K562 (cell line): ENCODE data around the gene CENPB. TPM values are rescaled to one million over a fixed set of nuclear protein-coding genes. Genes with fewer than 3 reads are reported as not detected.
A peak's percentile ranks its signal among the peaks of the same experiment; 100 is the strongest.

Experiments
- CBFA2T3 ChIP-seq: fragments of 450-650 bp; IDR thresholded peaks from 2 replicates; pipeline ENCODE4 v1.6.1; 2017
- IFI16 ChIP-seq: fragments of 250-450 bp; sonication (Bioruptor Pico); IDR thresholded peaks from 2 replicates; pipeline ENCODE4 v2.1.2; 2022; ENCODE audit warnings: mild to moderate bottlenecking, inconsistent platforms
- MAFF ChIP-seq: IDR thresholded peaks from 2 replicates; pipeline ENCODE4 v1.6.1; 2012; ENCODE audit warnings: low read length, improper control_type of control experiment
- NR3C1 ChIP-seq: sonication (generic); formaldehyde crosslinking; IDR thresholded peaks from 2 replicates; pipeline ENCODE4 v1.8.1; 2022; ENCODE audit warnings: missing genetic modification reagents
- POLR3A ChIP-seq: IDR thresholded peaks from 2 replicates; pipeline ENCODE4 v1.6.1; 2011; ENCODE audit warnings: borderline replicate concordance, mild to moderate bottlenecking, moderate library complexity; ENCODE audit not compliant: insufficient read length, insufficient read depth; ENCODE audit errors: extremely low read depth
- POLR3G ChIP-seq: IDR thresholded peaks from 2 replicates; pipeline ENCODE4 v1.6.1; 2011; ENCODE audit not compliant: insufficient read length, insufficient replicate concordance; ENCODE audit errors: extremely low read depth
- REST ChIP-seq, 2 experiments: fragments of 450-650 bp; formaldehyde crosslinking in 1 of 2; IDR thresholded peaks; 2 replicates each; pipeline versions ENCODE4 v1.4.0 to v1.6.1; 2014 to 2020; ENCODE audit warnings: mild to moderate bottlenecking in 2 of 2, borderline replicate concordance in 1 of 2, low read depth in 1 of 2
- SIN3A ChIP-seq, 2 experiments: fragments of 150-350 bp in 1 of 2; IDR thresholded peaks; 2 replicates each; pipeline ENCODE4 v1.6.1; 2011 to 2016; ENCODE audit warnings: borderline replicate concordance in 2 of 2, low read depth in 2 of 2, low read length in 2 of 2, mild to moderate bottlenecking in 2 of 2, moderate library complexity in 2 of 2; ENCODE audit not compliant: control insufficient read depth in 1 of 2
- ZFP91 ChIP-seq: sonication (generic); formaldehyde crosslinking; IDR thresholded peaks from 2 replicates; pipeline ENCODE4 v1.8.0; 2022; ENCODE audit warnings: mild to moderate bottlenecking, missing genetic modification reagents
- ZNF384 ChIP-seq: IDR thresholded peaks from 2 replicates; pipeline ENCODE4 v1.6.1; 2012; ENCODE audit warnings: low read depth, low read length, improper control_type of control experiment
- polyA plus RNA-seq, 8 experiments: library from polyadenylated mRNA; depleted of rRNA in 4 of 8; stranded (reverse) in 5 of 8; unstranded in 3 of 8; fragments of >200 nt; fragmentation: Nextera tagmentation in 2 of 8; fragmentation: Illumina TruSeq in 1 of 8; extraction: Ambion mirVana in 2 of 8; extraction: Trizol in 1 of 8; gene quantifications; 2 replicates each; pipeline versions ENCODE4 v1.2.1 to v1.2.3, GENCODE V29; 2011 to 2014; ENCODE audit warnings: inconsistent platforms in 1 of 8, missing spikeins in 1 of 8
- total RNA-seq, 7 experiments: library from RNA; depleted of rRNA in 6 of 7; stranded (reverse); fragments of >200 nt in 6 of 7; fragmentation: Illumina TruSeq in 2 of 7; extraction: Trizol in 2 of 7; gene quantifications; 2 replicates each; pipeline versions ENCODE4 v1.2.1 to v1.2.3, GENCODE V29; 2011 to 2021; ENCODE audit warnings: low replicate concordance in 1 of 7
- TF ChIP-seq, protein P1 (sequence below), 2 experiments: IDR thresholded peaks; 2 replicates each; pipeline ENCODE4 v1.6.1; 2011; ENCODE audit warnings: borderline replicate concordance in 1 of 2, control low read depth in 1 of 2, low read depth in 1 of 2, low read length in 1 of 2, mild to moderate bottlenecking in 1 of 2, mixed read lengths in 1 of 2, moderate library complexity in 1 of 2; ENCODE audit not compliant: insufficient read depth in 1 of 2, insufficient read length in 1 of 2, poor library complexity in 1 of 2, severe bottlenecking in 1 of 2; ENCODE audit errors: extremely low read depth in 1 of 2
- TF ChIP-seq, protein P2 (sequence below): sonication (generic); formaldehyde crosslinking; IDR thresholded peaks from 2 replicates; pipeline ENCODE4 v1.8.0; 2023; ENCODE audit warnings: mild to moderate bottlenecking, missing genetic modification reagents

CENPB gene
- total and polyA plus RNA-seq, 9 of the 15 experiments (the other 6 are each of a cell fraction or from before 2014, with no cell fraction given), result 0.17 to 70.8 (median 24.9) TPM

DNA sequence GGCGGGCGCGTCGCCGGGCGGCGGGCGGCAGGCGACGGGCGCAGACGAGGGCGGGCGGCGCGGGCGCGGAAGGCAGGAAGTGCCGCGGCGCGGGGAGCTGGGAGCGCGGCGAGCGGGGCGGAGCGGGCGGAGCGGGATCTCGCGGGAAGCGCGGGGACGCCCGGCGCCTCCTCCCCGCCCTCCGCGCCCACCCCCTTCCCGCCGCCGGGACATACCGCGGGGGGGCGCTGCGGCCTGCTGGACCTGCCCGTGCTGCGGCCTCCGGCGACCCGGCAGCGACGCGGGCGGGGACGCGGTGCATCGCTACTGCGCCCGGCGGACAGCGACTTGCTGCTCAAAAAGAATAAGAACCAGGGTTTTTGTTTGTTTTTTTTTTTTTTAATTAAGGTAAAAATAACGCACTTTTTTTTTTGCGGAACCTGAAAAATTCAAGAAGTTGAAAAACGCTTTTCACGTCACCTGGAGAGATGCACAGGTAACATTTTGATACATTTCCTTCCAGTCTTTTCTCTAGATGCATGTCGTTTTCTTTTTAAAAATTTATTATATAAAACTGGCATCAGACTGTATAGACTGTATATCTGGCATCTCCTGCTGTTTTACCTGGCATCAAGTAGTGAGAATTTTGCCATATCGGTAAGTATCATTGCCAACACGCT, at the start of gene CENPB (continued):
- peak; percentile 85 for TF ChIP-seq REST (IDR thresholded peaks at IDR 0.05; ENCODE audit: borderline replicate concordance)
- TF ChIP-seq REST (CRISPR knock-in tag; IDR thresholded peaks at IDR 0.05; ENCODE audit: low read depth), result no peak
- TF ChIP-seq, protein P1, sequence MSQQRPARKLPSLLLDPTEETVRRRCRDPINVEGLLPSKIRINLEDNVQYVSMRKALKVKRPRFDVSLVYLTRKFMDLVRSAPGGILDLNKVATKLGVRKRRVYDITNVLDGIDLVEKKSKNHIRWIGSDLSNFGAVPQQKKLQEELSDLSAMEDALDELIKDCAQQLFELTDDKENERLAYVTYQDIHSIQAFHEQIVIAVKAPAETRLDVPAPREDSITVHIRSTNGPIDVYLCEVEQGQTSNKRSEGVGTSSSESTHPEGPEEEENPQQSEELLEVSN (IDR thresholded peaks at IDR 0.05; ENCODE audit: borderline replicate concordance in 1 of 2, extremely low read depth in 1 of 2, insufficient read depth in 1 of 2, insufficient read length in 1 of 2, low read depth in 1 of 2, low read length in 1 of 2, poor library complexity in 1 of 2, severe bottlenecking in 1 of 2), result peak in 1 of 2 experiments; percentile 83
- no peak for TF ChIP-seq POLR3A
- TF ChIP-seq SIN3A (IDR thresholded peaks at IDR 0.05; ENCODE audit: borderline replicate concordance in 2 of 2, control insufficient read depth in 1 of 2, low read depth in 2 of 2, low read length in 2 of 2), result no peak
- no peak for TF ChIP-seq POLR3G
- no peak for TF ChIP-seq CBFA2T3
- no peak for TF ChIP-seq IFI16 (CRISPR knock-in tag)
- TF ChIP-seq ZFP91 (CRISPR knock-in tag), result no peak
- no peak for TF ChIP-seq MAFF
- TF ChIP-seq, protein P2, sequence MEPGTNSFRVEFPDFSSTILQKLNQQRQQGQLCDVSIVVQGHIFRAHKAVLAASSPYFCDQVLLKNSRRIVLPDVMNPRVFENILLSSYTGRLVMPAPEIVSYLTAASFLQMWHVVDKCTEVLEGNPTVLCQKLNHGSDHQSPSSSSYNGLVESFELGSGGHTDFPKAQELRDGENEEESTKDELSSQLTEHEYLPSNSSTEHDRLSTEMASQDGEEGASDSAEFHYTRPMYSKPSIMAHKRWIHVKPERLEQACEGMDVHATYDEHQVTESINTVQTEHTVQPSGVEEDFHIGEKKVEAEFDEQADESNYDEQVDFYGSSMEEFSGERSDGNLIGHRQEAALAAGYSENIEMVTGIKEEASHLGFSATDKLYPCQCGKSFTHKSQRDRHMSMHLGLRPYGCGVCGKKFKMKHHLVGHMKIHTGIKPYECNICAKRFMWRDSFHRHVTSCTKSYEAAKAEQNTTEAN, result no peak
- TF ChIP-seq NR3C1 (CRISPR knock-in tag), result no peak
- TF ChIP-seq ZNF384, result peak; percentile 54; the same call in 1 of the 2 replicates
